Measurements from ENCODE around the gene ANKRD29. TPM values are rescaled to one million over a fixed set of nuclear protein-coding genes. Genes with fewer than 3 reads are reported as not detected.

The ANKRD29 gene
- total and polyA plus RNA-seq, 2 donors (not counting 1 experiment from before 2014, with no cell fraction given) = 2.0 to 6.9 TPM

- Histone ChIP-seq H3K4me1 (ENCODE audit: control insufficient read depth, extremely low read depth, insufficient read depth, low read length) (no peaks in the 10 kb centered on the region), H3K27ac (ENCODE audit: insufficient read depth, low read length) (no peak overlapping the region)
- DNase-seq (ENCODE audit: low read depth in 2 of 2) = no peak
Measured at GRCh38 chr18:23612434-23613090, 50.1 kb downstream of the ANKRD29 start.

GRCh38 chr18:23609390-23610023 is 53.2 kb downstream of the ANKRD29 start:
- Histone ChIP-seq H3K9ac (ENCODE audit: insufficient read depth, low read length) (no peak overlapping the region), H3K4me2 (ENCODE audit: extremely low read depth, insufficient read depth, low read length) (no peak overlapping the region), H3K79me2 (ENCODE audit: control insufficient read depth, insufficient read depth, low read length) (no peaks in the 10 kb centered on the region), H2AFZ (ENCODE audit: low read length) (no peak overlapping the region), H3K4me3 (replicated peaks in 1 of 4; ENCODE audit: control extremely low read depth in 1 of 4, insufficient read depth in 1 of 4, low read depth in 3 of 4, low read length in 4 of 4) (no peak overlapping the region), H3K36me3 (ENCODE audit: control insufficient read depth, insufficient read depth, low read length) (no peaks in the 10 kb centered on the region), H4K20me1 (ENCODE audit: control insufficient read depth, extremely low read depth, insufficient read depth, low read length) (no peaks in the 10 kb centered on the region), H3K27me3 (ENCODE audit: control insufficient read depth, insufficient read depth, low read length) (no peaks in the 10 kb centered on the region), H3K27ac (ENCODE audit: insufficient read depth, low read length) (no peak overlapping the region), H3K4me1 (ENCODE audit: control insufficient read depth, extremely low read depth, insufficient read depth, low read length) (no peaks in the 10 kb centered on the region), H3K9me3 (ENCODE audit: control insufficient read depth, insufficient read depth, low read depth, low read length) (no peaks in the 10 kb centered on the region)
- TF ChIP-seq EZH2 (IDR thresholded peaks at IDR 0.05; ENCODE audit: low read length, missing control alignments) (no peak), CTCF (conservative IDR thresholded peaks at IDR 0.05 in 1 of 2, IDR thresholded peaks at IDR 0.05 in 1 of 2; ENCODE audit: low read depth in 1 of 2, low read length in 2 of 2) (no peak)
- no peak for DNase-seq (ENCODE audit: low read depth in 2 of 2)

More at GRCh38 chr18:23612434-23613090, 50.1 kb downstream of the ANKRD29 start:
- no peaks in the 10 kb centered on the region for H3K79me2 ChIP-seq (ENCODE audit: control insufficient read depth, insufficient read depth, low read length)
- H3K27me3 ChIP-seq (ENCODE audit: control insufficient read depth, insufficient read depth, low read length) = no peaks in the 10 kb centered on the region
- H3K4me2 ChIP-seq (ENCODE audit: extremely low read depth, insufficient read depth, low read length) = no peak overlapping the region
- no peak for TF ChIP-seq EZH2 (IDR thresholded peaks at IDR 0.05; ENCODE audit: low read length, missing control alignments)
- TF ChIP-seq CTCF (conservative IDR thresholded peaks at IDR 0.05 in 1 of 2, IDR thresholded peaks at IDR 0.05 in 1 of 2; ENCODE audit: low read depth in 1 of 2, low read length in 2 of 2) = no peak
- H3K9ac ChIP-seq (ENCODE audit: insufficient read depth, low read length) = no peak overlapping the region
- H3K36me3 ChIP-seq (ENCODE audit: control insufficient read depth, insufficient read depth, low read length) = no peaks in the 10 kb centered on the region
- H3K9me3 ChIP-seq (ENCODE audit: control insufficient read depth, insufficient read depth, low read depth, low read length) = no peaks in the 10 kb centered on the region
- H2AFZ ChIP-seq (ENCODE audit: low read length) = no peak overlapping the region
- no peak overlapping the region for H3K4me3 ChIP-seq (replicated peaks in 1 of 4; ENCODE audit: control extremely low read depth in 1 of 4, insufficient read depth in 1 of 4, low read depth in 3 of 4, low read length in 4 of 4)
- H4K20me1 ChIP-seq (ENCODE audit: control insufficient read depth, extremely low read depth, insufficient read depth, low read length) = no peaks in the 10 kb centered on the region

GRCh38 chr18:23608211-23608610 is 54.5 kb downstream of the ANKRD29 start:
- Histone ChIP-seq H3K9ac (ENCODE audit: insufficient read depth, low read length) (no peak overlapping the region), H3K4me3 (replicated peaks in 1 of 4; ENCODE audit: control extremely low read depth in 1 of 4, insufficient read depth in 1 of 4, low read depth in 3 of 4, low read length in 4 of 4) (no peak overlapping the region), H3K79me2 (ENCODE audit: control insufficient read depth, insufficient read depth, low read length) (no peaks in the 10 kb centered on the region), H3K27ac (ENCODE audit: insufficient read depth, low read length) (no peak overlapping the region), H3K4me1 (ENCODE audit: control insufficient read depth, extremely low read depth, insufficient read depth, low read length) (no peaks in the 10 kb centered on the region), H3K4me2 (ENCODE audit: extremely low read depth, insufficient read depth, low read length) (no peak overlapping the region), H3K27me3 (ENCODE audit: control insufficient read depth, insufficient read depth, low read length) (no peaks in the 10 kb centered on the region), H3K36me3 (ENCODE audit: control insufficient read depth, insufficient read depth, low read length) (no peaks in the 10 kb centered on the region), H3K9me3 (ENCODE audit: control insufficient read depth, insufficient read depth, low read depth, low read length) (no peaks in the 10 kb centered on the region), H4K20me1 (ENCODE audit: control insufficient read depth, extremely low read depth, insufficient read depth, low read length) (no peaks in the 10 kb centered on the region), H2AFZ (ENCODE audit: low read length) (no peak overlapping the region)
- DNase-seq (ENCODE audit: low read depth in 2 of 2) = no peak
- TF ChIP-seq CTCF (conservative IDR thresholded peaks at IDR 0.05 in 1 of 2, IDR thresholded peaks at IDR 0.05 in 1 of 2; ENCODE audit: low read depth in 1 of 2, low read length in 2 of 2) = no peak
- no peak for TF ChIP-seq EZH2 (IDR thresholded peaks at IDR 0.05; ENCODE audit: low read length, missing control alignments)

Data from fibroblast of lung (primary cell).